ENCODE data around the gene XYLT1. TPM values are rescaled to one million over a fixed set of nuclear protein-coding genes. Genes with fewer than 3 reads are reported as not detected.

The XYLT1 gene
- total RNA-seq, 1 experiment from 2014 or later, result 1.7 TPM

DNA sequence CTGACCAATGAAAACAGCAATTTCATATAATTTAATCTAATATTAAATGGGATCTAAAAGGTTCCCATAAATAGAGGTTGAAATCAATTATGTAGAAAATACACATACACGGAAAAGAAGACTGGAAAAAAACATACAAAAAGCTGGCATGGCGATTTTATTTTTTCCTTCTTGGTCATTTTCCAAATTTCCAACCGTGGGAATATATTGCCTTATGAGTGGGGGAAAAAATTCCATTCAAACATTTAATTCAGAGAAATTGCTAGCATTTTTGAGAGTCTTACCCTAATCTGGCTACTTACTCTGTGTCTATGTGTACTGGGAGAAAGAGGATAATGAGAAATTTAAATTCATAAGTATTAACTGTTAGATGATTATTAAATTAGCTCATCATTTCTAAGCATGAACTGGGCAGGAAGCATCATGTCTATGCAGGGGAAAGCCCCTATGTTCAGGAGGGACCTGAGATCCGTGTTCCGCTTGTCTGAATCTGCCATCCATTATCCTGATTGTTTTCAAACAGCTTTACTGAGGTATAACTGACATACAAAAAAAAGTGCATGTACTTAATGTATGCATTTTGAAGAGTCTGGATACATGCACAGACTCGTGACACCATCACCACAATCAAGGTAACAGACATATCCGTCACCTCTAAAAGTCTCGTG, 145.2 kb downstream of the XYLT1 start:
- CTCF ChIA-PET, result no interaction called here

DNA sequence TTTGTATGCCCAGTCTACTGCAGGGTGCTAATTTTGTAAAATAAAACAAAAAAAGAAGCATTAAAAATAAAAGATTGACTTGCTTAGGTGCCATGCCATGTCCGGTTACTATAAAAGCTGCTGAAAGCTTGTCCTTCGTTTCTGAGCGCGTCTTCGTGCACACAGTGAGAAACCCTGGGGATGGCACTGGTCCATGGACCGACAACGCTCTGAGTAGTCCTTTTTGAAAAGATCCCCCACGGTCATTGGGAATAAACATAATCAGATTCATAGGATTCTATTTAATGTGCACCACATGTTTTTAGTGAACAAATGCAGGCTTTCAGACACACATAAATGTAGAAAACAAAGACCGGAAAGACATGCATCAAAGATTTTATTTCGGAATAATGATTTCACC, 146.3 kb downstream of the XYLT1 start:
- peaks cover 26% of the 10 kb centered on the region for H3K27me3 ChIP-seq (ENCODE audit: insufficient read depth, low read depth)
- H3K36me3 ChIP-seq (ENCODE audit: low read depth), result no peaks in the 10 kb centered on the region
- H3K9me3 ChIP-seq (ENCODE audit: insufficient read depth, low read depth), result no peaks in the 10 kb centered on the region
- no peak overlapping the region for H3K4me3 ChIP-seq
- DNase-seq, result no peak
- H3K4me1 ChIP-seq (replicated peaks; ENCODE audit: insufficient read depth), result no peaks in the 10 kb centered on the region
- no peaks in the 10 kb centered on the region for H4K20me1 ChIP-seq (ENCODE audit: insufficient read depth)
- H3K27ac ChIP-seq, result no peak overlapping the region
- H2AFZ ChIP-seq, result no peak overlapping the region
- no peak for TF ChIP-seq EZH2 (IDR thresholded peaks at IDR 0.05; ENCODE audit: low read depth)
- TF ChIP-seq, protein P1, sequence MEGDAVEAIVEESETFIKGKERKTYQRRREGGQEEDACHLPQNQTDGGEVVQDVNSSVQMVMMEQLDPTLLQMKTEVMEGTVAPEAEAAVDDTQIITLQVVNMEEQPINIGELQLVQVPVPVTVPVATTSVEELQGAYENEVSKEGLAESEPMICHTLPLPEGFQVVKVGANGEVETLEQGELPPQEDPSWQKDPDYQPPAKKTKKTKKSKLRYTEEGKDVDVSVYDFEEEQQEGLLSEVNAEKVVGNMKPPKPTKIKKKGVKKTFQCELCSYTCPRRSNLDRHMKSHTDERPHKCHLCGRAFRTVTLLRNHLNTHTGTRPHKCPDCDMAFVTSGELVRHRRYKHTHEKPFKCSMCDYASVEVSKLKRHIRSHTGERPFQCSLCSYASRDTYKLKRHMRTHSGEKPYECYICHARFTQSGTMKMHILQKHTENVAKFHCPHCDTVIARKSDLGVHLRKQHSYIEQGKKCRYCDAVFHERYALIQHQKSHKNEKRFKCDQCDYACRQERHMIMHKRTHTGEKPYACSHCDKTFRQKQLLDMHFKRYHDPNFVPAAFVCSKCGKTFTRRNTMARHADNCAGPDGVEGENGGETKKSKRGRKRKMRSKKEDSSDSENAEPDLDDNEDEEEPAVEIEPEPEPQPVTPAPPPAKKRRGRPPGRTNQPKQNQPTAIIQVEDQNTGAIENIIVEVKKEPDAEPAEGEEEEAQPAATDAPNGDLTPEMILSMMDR (conservative IDR thresholded peaks at IDR 0.05), result no peak
- H3K9me2 ChIP-seq (ENCODE audit: insufficient read depth), result no peaks in the 10 kb centered on the region; the same call in 1 of the 2 replicates
- intact Hi-C loops (cut with micrococcal nuclease; ENCODE audit: unreplicated experiment), result no loop called here
- ChIA-PET POLR2A (ENCODE audit: unreplicated experiment) (no interaction called here), CTCF (no interaction called here)
- no peaks in the 10 kb centered on the region for H3F3A ChIP-seq (ENCODE audit: insufficient read depth, low read depth)
- no TSS peak for BruUV-seq (replicated peaks)
- no peaks in the 10 kb centered on the region for H3K79me2 ChIP-seq (ENCODE audit: low read depth)
- H3K4me2 ChIP-seq, result no peak overlapping the region

More for the DNA sequence above, 145.2 kb downstream of the XYLT1 start:
- no TSS peak for BruUV-seq (replicated peaks)
- POLR2A ChIA-PET (ENCODE audit: unreplicated experiment), result no interaction called here
- Histone ChIP-seq H4K20me1 (ENCODE audit: insufficient read depth) (no peaks in the 10 kb centered on the region), H3K4me3 (no peak overlapping the region), H3K9me3 (ENCODE audit: insufficient read depth, low read depth) (no peaks in the 10 kb centered on the region), H3K27me3 (ENCODE audit: insufficient read depth, low read depth) (peaks cover 26% of the 10 kb centered on the region), H3K4me1 (replicated peaks; ENCODE audit: insufficient read depth) (no peaks in the 10 kb centered on the region), H2AFZ (no peak overlapping the region), H3K27ac (no peak overlapping the region), H3K79me2 (ENCODE audit: low read depth) (no peaks in the 10 kb centered on the region), H3K4me2 (no peak overlapping the region), H3F3A (ENCODE audit: insufficient read depth, low read depth) (no peaks in the 10 kb centered on the region), H3K36me3 (ENCODE audit: low read depth) (no peaks in the 10 kb centered on the region), H3K9me2 (ENCODE audit: insufficient read depth) (no peaks in the 10 kb centered on the region; the same call in 1 of the 2 replicates)
- no peak for DNase-seq
- TF ChIP-seq, protein P1 (conservative IDR thresholded peaks at IDR 0.05), result no peak
- TF ChIP-seq EZH2 (IDR thresholded peaks at IDR 0.05; ENCODE audit: low read depth), result no peak
- intact Hi-C loops (cut with micrococcal nuclease; ENCODE audit: unreplicated experiment), result no loop called here

DNA sequence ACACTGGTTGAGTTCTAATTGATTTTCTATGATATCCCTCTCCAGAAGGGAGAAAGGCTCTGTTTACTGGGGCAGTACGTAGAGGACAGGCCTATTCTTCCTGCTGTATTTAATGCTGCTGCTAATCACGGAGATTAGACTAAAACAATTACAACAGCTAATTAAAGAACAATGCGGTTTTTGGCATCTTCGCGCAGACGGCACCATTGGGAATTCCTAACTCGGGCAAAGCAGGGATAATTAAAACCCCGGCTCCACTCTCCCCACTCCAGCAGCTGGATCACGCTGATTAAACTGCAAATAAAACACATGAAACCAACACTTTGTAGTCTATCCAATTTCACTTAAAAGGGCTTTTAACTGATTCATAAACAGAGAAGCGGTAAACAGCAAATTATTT, 147.6 kb downstream of the XYLT1 start:
- H3K27ac ChIP-seq, result no peak overlapping the region
- DNase-seq, result no peak
- no peak for TF ChIP-seq EZH2 (IDR thresholded peaks at IDR 0.05; ENCODE audit: low read depth)
- TF ChIP-seq, protein P1 (conservative IDR thresholded peaks at IDR 0.05), result no peak
- no peaks in the 10 kb centered on the region for H3F3A ChIP-seq (ENCODE audit: insufficient read depth, low read depth)
- no peak overlapping the region for H3K4me3 ChIP-seq
- no peaks in the 10 kb centered on the region for H3K79me2 ChIP-seq (ENCODE audit: low read depth)
- H3K4me1 ChIP-seq (replicated peaks; ENCODE audit: insufficient read depth), result no peaks in the 10 kb centered on the region
- H4K20me1 ChIP-seq (ENCODE audit: insufficient read depth), result no peaks in the 10 kb centered on the region
- CTCF ChIA-PET, result no interaction called here
- H2AFZ ChIP-seq, result no peak overlapping the region
- peaks cover 26% of the 10 kb centered on the region for H3K27me3 ChIP-seq (ENCODE audit: insufficient read depth, low read depth)
- POLR2A ChIA-PET (ENCODE audit: unreplicated experiment), result no interaction called here
- no TSS peak for BruUV-seq (replicated peaks)
- no peaks in the 10 kb centered on the region for H3K9me3 ChIP-seq (ENCODE audit: insufficient read depth, low read depth)
- H3K36me3 ChIP-seq (ENCODE audit: low read depth), result no peaks in the 10 kb centered on the region
- intact Hi-C loops (cut with micrococcal nuclease; ENCODE audit: unreplicated experiment), result no loop called here
- no peaks in the 10 kb centered on the region; the same call in 1 of the 2 replicates for H3K9me2 ChIP-seq (ENCODE audit: insufficient read depth)
- no peak overlapping the region for H3K4me2 ChIP-seq

All from PC-9 (cell line).